ENCODE results near the gene RFK.

- TF ChIP-seq, protein P1, sequence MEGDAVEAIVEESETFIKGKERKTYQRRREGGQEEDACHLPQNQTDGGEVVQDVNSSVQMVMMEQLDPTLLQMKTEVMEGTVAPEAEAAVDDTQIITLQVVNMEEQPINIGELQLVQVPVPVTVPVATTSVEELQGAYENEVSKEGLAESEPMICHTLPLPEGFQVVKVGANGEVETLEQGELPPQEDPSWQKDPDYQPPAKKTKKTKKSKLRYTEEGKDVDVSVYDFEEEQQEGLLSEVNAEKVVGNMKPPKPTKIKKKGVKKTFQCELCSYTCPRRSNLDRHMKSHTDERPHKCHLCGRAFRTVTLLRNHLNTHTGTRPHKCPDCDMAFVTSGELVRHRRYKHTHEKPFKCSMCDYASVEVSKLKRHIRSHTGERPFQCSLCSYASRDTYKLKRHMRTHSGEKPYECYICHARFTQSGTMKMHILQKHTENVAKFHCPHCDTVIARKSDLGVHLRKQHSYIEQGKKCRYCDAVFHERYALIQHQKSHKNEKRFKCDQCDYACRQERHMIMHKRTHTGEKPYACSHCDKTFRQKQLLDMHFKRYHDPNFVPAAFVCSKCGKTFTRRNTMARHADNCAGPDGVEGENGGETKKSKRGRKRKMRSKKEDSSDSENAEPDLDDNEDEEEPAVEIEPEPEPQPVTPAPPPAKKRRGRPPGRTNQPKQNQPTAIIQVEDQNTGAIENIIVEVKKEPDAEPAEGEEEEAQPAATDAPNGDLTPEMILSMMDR (conservative IDR thresholded peaks at IDR 0.05) = peak; percentile 86
- no peak for TF ChIP-seq ZFX (IDR thresholded peaks at IDR 0.05)
Measured at GRCh38 chr9:76419782-76420380, 25.7 kb upstream of the RFK start.

All from C4-2B (cell line).